Endothelial cell of umbilical vein (primary cell): ENCODE measurements around the gene DCAF11. TPM values are rescaled to one million over a fixed set of nuclear protein-coding genes. Genes with fewer than 3 reads are reported as not detected.

Experiments
- BruUV-seq: library from RNA; stranded (reverse); fragments of 400-500 nt; replicated peaks from 2 replicates; lab custom pipeline; 2021; lab: Mats Ljungman, UMichigan
- CTCF ChIA-PET: fragments of 300-600, 350-600 bp; sonication (Branson Sonifier 250); formaldehyde crosslinking; loops from one replicate; lab custom pipeline; 2021; ENCODE audit warnings: antibody characterized with exemption, inconsistent platforms; lab: Charles Lee
- POLR2A ChIA-PET: fragments of 300-600, 350-600 bp; sonication (Branson Sonifier 250); formaldehyde crosslinking; loops from one replicate; lab custom pipeline; 2021; ENCODE audit warnings: antibody characterized with exemption, inconsistent platforms; lab: Charles Lee
- DNase-seq: peaks from one replicate; pipeline ENCODE4 v3.0.0-alpha.2; 2011; ENCODE audit warnings: low read depth, low spot score
- FAIRE-seq: peaks from 2 replicates; lab custom pipeline; 2011; peaks lifted over from hg19 to GRCh38; lab: Jason Lieb, UNC
- H2AFZ ChIP-seq: 2 replicates; pipeline ENCODE4 v1.6.0; 2012; ENCODE audit warnings: low read depth, low read length, control low read depth, inconsistent platforms
- H3K27ac ChIP-seq: 2 replicates; pipeline ENCODE4 v1.5.1; 2011; ENCODE audit warnings: low read depth, mild to moderate bottlenecking, control low read depth, low read length, moderate library complexity; ENCODE audit not compliant: insufficient read depth
- H3K27me3 ChIP-seq, 2 experiments: 2 replicates each; pipeline versions ENCODE4 v1.6.0 to v1.6.1; 2011; ENCODE audit warnings: low read length in 2 of 2, mixed read lengths in 1 of 2; ENCODE audit not compliant: control insufficient read depth in 2 of 2, insufficient read depth in 2 of 2
- H3K36me3 ChIP-seq, 2 experiments: 2 replicates in 1 of 2; 3 replicates in 1 of 2; pipeline ENCODE4 v1.5.1; 2011; ENCODE audit warnings: low read length in 2 of 2, mild to moderate bottlenecking in 1 of 2, moderate library complexity in 1 of 2; ENCODE audit not compliant: control insufficient read depth in 2 of 2, insufficient read depth in 2 of 2; ENCODE audit errors: extremely low read depth in 1 of 2
- H3K4me1 ChIP-seq: 3 replicates; pipeline ENCODE4 v1.5.1; 2011; ENCODE audit warnings: mild to moderate bottlenecking, low read length; ENCODE audit not compliant: control insufficient read depth, insufficient read depth; ENCODE audit errors: extremely low read depth
- H3K4me2 ChIP-seq: 2 replicates; pipeline ENCODE4 v1.6.1; 2011; ENCODE audit warnings: low read length, control low read depth, mixed read lengths; ENCODE audit not compliant: insufficient read depth
- H3K4me3 ChIP-seq, 3 experiments: fragments of 200-600 bp in 1 of 3; sonication (generic), shearing (Covaris generic) in 1 of 3; replicated peaks in 1 of 3; 2 replicates each; pipeline ENCODE4 v1.5.1; 2011 to 2016; ENCODE audit warnings: control low read depth in 3 of 3, low read length in 3 of 3, mild to moderate bottlenecking in 2 of 3, inconsistent platforms in 1 of 3, low read depth in 1 of 3, moderate library complexity in 1 of 3; ENCODE audit not compliant: insufficient read depth in 1 of 3
- H3K79me2 ChIP-seq: 2 replicates; pipeline ENCODE4 v1.6.0; 2012; ENCODE audit warnings: low read length, inconsistent platforms; ENCODE audit not compliant: control insufficient read depth, insufficient read depth
- H3K9ac ChIP-seq: replicated peaks from 2 replicates; pipeline ENCODE3; 2011; ENCODE audit warnings: low read length, control low read depth; ENCODE audit not compliant: insufficient read depth; ENCODE audit errors: extremely low read depth
- H3K9me1 ChIP-seq: replicated peaks from 3 replicates; pipeline ENCODE4 v1.6.0; 2011; ENCODE audit warnings: mild to moderate bottlenecking, low read length; ENCODE audit not compliant: control insufficient read depth, insufficient read depth; ENCODE audit errors: extremely low read depth
- H3K9me3 ChIP-seq: replicated peaks from 2 replicates; pipeline ENCODE4 v1.5.1; 2012; ENCODE audit warnings: low read length, inconsistent platforms; ENCODE audit not compliant: control insufficient read depth, insufficient read depth
- H4K20me1 ChIP-seq: replicated peaks from 2 replicates; pipeline ENCODE3; 2011; ENCODE audit warnings: mild to moderate bottlenecking, low read length; ENCODE audit not compliant: control insufficient read depth, insufficient read depth; ENCODE audit errors: extremely low read depth
- CTCF ChIP-seq, 2 donors: IDR thresholded peaks; 1 replicate in 1 of 2; 2 replicates in 1 of 2; pipeline ENCODE4 v1.5.1; 2011; ENCODE audit warnings: low read length in 2 of 2, mild to moderate bottlenecking in 2 of 2, moderate library complexity in 2 of 2, control low read depth in 1 of 2, inconsistent platforms in 1 of 2, low read depth in 1 of 2; ENCODE audit not compliant: insufficient read depth in 1 of 2; ENCODE audit errors: extremely low read depth in 1 of 2
- EZH2 ChIP-seq: IDR thresholded peaks from 2 replicates; pipeline ENCODE4 v1.6.1; 2012; ENCODE audit warnings: borderline replicate concordance, low read depth, mild to moderate bottlenecking, moderate library complexity, low read length, inconsistent platforms; ENCODE audit not compliant: severe bottlenecking
- FOS ChIP-seq: IDR thresholded peaks from 2 replicates; pipeline ENCODE4 v1.6.1; 2011; ENCODE audit warnings: mild to moderate bottlenecking, low read length, moderate library complexity, borderline replicate concordance; ENCODE audit not compliant: insufficient read depth
- GATA2 ChIP-seq: IDR thresholded peaks from 2 replicates; pipeline ENCODE4 v1.7.0; 2011; ENCODE audit warnings: low read depth, mild to moderate bottlenecking, moderate library complexity, mixed read lengths, low read length; ENCODE audit not compliant: insufficient read length, insufficient read depth
- JUN ChIP-seq: IDR thresholded peaks from 2 replicates; pipeline ENCODE4 v1.6.1; 2011; ENCODE audit warnings: borderline replicate concordance, low read depth; ENCODE audit not compliant: insufficient read length, insufficient read depth
- MAX ChIP-seq: IDR thresholded peaks from 2 replicates; pipeline ENCODE4 v1.6.1; 2011; ENCODE audit not compliant: insufficient read depth, insufficient read length
- MYC ChIP-seq: IDR thresholded peaks from one replicate; pipeline ENCODE4 v1.6.1; 2011; ENCODE audit warnings: mild to moderate bottlenecking, low read depth, low read length
- POLR2A ChIP-seq: IDR thresholded peaks from 2 replicates; pipeline ENCODE4 v1.6.1; 2012; ENCODE audit warnings: low read depth, mild to moderate bottlenecking, control low read depth, low read length
- POLR2AphosphoS5 ChIP-seq: IDR thresholded peaks from 2 replicates; pipeline ENCODE4 v1.6.1; 2012; ENCODE audit warnings: low read depth, mild to moderate bottlenecking, control low read depth, low read length, moderate library complexity; ENCODE audit not compliant: insufficient read depth
- dilution Hi-C: fragments of 300-500 bp; cut with MboI; formaldehyde crosslinking; loops from one replicate; pipeline ENCODE4 v1.15.0; 2019; ENCODE audit warnings: low sequenced_read_pairs; ENCODE audit not compliant: extremely low pct_ligation_motif_present
- intact Hi-C: fragments of 100-400 bp; cut with micrococcal nuclease; formaldehyde crosslinking; loops from one replicate; pipeline ENCODE4 v1.10.0; 2022
- polyA plus RNA-seq, 4 experiments: library from polyadenylated mRNA; depleted of rRNA in 3 of 4; stranded (reverse) in 3 of 4; unstranded in 1 of 4; fragments of >200 nt; gene quantifications; 2 replicates each; pipeline versions ENCODE4 v1.2.1 to v1.2.3, GENCODE V29; 2011 to 2012; ENCODE audit warnings: missing spikeins in 1 of 4
- total RNA-seq: library from RNA; stranded (reverse); gene quantifications from 2 replicates; pipeline ENCODE4 v1.2.3, GENCODE V29; 2021

Gene DCAF11
- total and polyA plus RNA-seq, 2 donors (not counting 3 experiments of a cell fraction or from before 2014, with no cell fraction given) = 37.3 to 38.5 TPM

DNA sequence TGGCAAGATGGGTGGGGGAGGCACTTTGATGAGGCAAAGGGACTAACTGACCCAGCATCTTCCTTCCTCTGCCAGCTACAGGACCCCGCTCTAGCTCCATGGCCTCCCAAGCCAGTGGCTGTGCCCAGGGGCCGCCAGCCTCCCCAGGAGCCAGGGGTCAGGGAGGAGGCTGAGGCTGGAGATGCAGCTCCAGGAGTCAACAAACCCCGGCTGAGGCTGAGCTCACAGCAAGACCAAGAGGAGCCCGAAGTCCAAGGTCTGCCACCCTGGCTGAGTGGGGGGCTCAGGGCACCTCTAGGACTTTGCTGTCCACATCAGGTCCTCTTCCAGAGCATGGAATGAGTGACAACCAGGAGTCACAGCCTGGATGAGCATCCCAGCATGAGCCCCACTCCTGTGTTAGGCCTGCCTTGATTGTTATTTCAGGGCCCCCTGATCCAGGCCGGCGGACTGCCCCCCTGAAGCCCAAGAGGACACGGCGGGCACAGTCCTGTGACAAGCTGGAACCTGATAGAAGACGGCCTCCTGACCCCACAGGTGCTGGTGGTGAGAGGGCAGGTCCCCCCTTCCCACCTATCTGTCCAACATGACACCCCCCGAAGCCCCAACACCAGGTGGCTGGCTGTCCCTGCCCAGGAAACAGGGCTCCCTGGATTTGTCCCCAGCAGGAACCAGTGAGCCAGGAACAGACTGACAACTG, 45.7 kb upstream of the DCAF11 start:
- H3K9me1 ChIP-seq = no peaks in the 10 kb centered on the region
- ChIA-PET POLR2A (interaction anchor here (0.6 kb wide), 1 partner anchor 657 kb away, joined by 3 read pairs; no protein-coding TSS in a partner anchor), CTCF (interaction anchor here (1.4 to 5.5 kb wide), 3 partner anchors 11 to 40 kb away, joined by 5 to 36 read pairs (median 14); no protein-coding TSS in a partner anchor)
- no peak overlapping the region for H3K9ac ChIP-seq
- H3K36me3 ChIP-seq = no peaks in the 10 kb centered on the region
- FAIRE-seq (no peak), DNase-seq (no peak)
- H3K4me1 ChIP-seq = no peaks in the 10 kb centered on the region
- no peaks in the 10 kb centered on the region for H3K79me2 ChIP-seq
- TF ChIP-seq JUN (no peak), CTCF (IDR thresholded peaks at IDR 0.05; ENCODE audit: extremely low read depth in 1 of 2, insufficient read depth in 1 of 2, low read depth in 1 of 2, low read length in 2 of 2) (no peak), MAX (no peak), FOS (no peak), EZH2 (no peak), POLR2AphosphoS5 (no peak), GATA2 (no peak), POLR2A (no peak), MYC (no peak)
- intact Hi-C loops (no loop called here), dilution Hi-C loops (no loop called here)
- no peak overlapping the region for H3K4me3 ChIP-seq
- BruUV-seq = no TSS peak
- H3K9me3 ChIP-seq = no peaks in the 10 kb centered on the region
- no peak overlapping the region for H3K4me2 ChIP-seq
- H3K27ac ChIP-seq = no peak overlapping the region
- no peak overlapping the region for H2AFZ ChIP-seq
- peaks cover 0 to 1% of the 10 kb centered on the region in 2 experiments for H3K27me3 ChIP-seq
- no peaks in the 10 kb centered on the region for H4K20me1 ChIP-seq
